Measurements from ENCODE around the gene RESF1. TPM values are rescaled to one million over a fixed set of nuclear protein-coding genes. Genes with fewer than 3 reads are reported as not detected.
"Not testable (repeated sequence)": the region's sequence is repeated elsewhere in the genome, so short reads cannot be mapped to it uniquely, and the experiment has no call there.

Gene RESF1, protein sequence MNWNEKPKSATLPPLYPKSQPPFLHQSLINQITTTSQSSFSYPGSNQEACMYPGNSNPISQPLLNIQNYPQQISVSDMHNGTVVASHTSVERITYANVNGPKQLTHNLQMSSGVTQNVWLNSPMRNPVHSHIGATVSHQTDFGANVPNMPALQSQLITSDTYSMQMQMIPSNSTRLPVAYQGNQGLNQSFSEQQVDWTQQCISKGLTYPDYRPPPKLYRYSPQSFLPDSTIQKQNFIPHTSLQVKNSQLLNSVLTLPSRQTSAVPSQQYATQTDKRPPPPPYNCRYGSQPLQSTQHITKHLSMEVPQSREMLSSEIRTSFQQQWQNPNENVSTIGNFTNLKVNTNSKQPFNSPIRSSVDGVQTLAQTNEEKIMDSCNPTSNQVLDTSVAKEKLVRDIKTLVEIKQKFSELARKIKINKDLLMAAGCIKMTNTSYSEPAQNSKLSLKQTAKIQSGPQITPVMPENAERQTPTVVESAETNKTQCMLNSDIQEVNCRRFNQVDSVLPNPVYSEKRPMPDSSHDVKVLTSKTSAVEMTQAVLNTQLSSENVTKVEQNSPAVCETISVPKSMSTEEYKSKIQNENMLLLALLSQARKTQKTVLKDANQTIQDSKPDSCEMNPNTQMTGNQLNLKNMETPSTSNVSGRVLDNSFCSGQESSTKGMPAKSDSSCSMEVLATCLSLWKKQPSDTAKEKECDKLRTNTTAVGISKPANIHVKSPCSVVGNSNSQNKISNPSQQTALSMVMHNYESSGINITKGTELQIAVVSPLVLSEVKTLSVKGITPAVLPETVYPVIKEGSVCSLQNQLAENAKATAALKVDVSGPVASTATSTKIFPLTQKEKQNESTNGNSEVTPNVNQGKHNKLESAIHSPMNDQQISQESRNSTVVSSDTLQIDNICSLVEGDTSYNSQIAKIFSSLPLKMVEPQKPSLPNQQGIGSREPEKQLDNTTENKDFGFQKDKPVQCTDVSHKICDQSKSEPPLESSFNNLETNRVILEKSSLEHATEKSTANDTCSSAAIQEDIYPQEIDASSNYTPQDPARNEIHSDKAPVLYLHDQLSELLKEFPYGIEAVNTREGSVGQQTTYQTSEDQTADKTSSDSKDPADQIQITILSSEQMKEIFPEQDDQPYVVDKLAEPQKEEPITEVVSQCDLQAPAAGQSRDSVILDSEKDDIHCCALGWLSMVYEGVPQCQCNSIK (N-terminal part only)
- total RNA-seq (2014; rRNA removed; shearing (Covaris generic)) = 23.6 and 29.8 TPM in 2 replicates

DNA sequence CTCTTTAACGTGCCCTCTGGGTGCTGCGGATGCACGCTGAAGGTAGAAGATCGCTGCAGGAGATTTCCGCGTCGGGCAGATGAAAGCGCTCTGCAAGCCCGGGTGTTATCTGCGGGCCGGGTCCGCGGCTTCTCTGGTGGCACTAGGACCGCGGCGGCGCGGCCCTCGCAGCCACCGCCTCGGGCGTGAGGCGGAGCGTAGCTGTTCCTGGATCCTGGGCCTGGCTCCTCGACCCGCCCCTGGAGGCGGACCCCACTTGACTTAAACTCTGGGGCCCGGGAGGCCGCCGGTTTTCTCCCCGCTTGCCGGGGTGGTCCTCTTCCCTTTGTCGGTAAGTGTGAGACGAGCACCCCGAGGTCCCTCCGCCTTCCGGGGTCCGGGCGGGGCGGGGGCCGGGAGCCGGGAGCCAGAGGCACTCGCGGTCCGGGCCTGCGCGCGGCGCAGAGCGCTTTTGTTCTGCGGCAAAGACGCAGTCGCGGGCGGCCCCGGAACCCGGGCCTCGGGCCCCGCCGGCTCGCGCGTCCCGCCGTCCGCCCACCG lies at the start of gene RESF1:
RESF1 (plus strand) TSS at position 255 of the 540 bp plus-strand sequence. CDS start 21,541 bp downstream, outside the sequence.
- peak; percentile 90 for DNase-seq (ENCODE audit: low read depth)

DNA sequence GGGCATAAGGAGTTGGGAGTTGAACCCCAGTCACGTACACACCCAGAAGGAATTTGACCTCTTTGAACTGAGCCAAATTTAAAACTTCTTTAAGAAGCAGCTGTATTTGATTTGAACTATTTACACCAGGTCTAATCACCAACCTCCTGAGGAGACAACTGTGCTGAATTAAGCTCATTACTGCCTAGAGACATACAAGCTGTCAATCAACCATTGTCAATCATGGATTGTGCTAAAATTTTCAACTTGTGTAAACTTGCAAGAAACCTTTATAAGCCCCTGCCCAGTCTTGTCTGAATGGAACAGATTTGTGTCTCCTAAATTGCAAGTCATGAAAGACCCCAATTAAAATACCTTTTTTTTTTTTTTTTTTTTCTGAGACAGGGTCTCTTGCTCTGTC lies 44.3 kb upstream of the RESF1 start:
- DNase-seq (ENCODE audit: low read depth) = no peak

- no peak for DNase-seq (ENCODE audit: low read depth)
Measured at GRCh38 chr12:31915446-31915845, 43.8 kb upstream of the RESF1 start.

- DNase-seq (ENCODE audit: low read depth) = peak; percentile 70
Measured at GRCh38 chr12:31922341-31923062, 36.7 kb upstream of the RESF1 start.

DNA sequence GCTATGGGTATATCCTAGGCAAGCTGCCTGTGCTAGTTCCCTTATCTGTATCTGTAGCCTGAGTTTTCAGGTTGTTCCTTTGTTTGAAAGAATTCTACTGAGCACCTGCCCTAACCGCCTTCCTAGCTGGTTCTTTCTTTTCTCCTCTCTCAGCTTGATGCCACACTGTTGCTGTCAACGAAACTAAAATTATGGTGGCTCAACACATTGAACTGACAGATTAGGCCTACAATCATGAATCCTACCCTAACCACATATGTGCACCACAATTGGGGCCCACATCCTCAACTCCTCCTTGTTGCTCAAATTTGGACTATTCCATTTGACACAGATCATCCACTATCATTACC lies 36.2 kb upstream of the RESF1 start:
- DNase-seq (ENCODE audit: low read depth) = no peak

- no peak for DNase-seq (ENCODE audit: low read depth)
Measured at GRCh38 chr12:31928246-31929026, 30.8 kb upstream of the RESF1 start.

- DNase-seq (ENCODE audit: low read depth) = no peak
Measured at GRCh38 chr12:31929027-31929526, 30.1 kb upstream of the RESF1 start.

DNA sequence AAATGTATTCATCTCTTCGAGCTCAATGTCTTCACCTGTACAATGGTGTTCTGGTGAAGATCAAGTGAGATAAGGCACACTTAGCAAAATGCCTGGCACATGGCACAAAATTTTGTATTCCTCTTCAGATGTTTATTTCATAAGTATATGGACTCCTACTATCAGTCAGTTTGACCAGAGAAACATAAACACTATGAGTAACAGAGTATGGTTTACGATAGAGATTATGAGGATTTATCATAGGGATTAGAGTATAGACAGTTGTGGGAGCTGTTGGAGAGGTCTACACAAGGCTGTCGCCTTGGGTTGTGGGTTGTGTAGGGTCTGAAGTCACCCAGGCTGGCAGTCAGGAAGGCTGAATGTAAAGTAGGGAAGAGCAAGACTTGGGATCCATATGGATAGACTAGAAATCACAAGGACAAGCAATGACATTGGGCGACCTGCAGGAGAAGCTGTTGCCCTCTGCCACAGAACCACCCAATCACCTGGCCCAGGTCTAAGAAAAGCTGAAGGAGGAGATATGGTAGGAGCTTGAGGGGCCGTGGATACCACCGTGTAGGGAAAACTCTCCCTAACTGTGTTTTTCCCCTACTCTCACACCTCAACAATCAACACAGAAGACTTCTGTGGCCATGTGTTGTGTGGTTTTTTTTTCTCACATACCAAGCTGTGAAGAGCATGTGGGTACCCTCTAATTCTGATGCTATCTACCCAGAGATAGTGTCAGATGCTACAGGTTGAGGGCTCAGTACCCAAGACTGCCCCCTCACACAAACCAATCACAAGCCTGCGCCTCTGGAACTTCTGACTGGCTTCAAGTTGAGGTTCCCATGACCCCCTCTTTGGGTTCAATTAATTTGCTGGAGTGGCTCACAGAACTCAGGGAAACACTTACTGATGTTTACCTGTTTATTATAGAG lies 27.2 kb upstream of the RESF1 start:
- DNase-seq (ENCODE audit: low read depth) = no peak

- no peak for DNase-seq (ENCODE audit: low read depth)
Measured at GRCh38 chr12:31944299-31944698, 14.9 kb upstream of the RESF1 start.

- no peak for DNase-seq (ENCODE audit: low read depth)
Measured at GRCh38 chr12:31947971-31948370, 11.2 kb upstream of the RESF1 start.

- DNase-seq (ENCODE audit: low read depth) = not testable (repeated sequence)
Measured at GRCh38 chr12:31948697-31949359, 10.4 kb upstream of the RESF1 start.

DNA sequence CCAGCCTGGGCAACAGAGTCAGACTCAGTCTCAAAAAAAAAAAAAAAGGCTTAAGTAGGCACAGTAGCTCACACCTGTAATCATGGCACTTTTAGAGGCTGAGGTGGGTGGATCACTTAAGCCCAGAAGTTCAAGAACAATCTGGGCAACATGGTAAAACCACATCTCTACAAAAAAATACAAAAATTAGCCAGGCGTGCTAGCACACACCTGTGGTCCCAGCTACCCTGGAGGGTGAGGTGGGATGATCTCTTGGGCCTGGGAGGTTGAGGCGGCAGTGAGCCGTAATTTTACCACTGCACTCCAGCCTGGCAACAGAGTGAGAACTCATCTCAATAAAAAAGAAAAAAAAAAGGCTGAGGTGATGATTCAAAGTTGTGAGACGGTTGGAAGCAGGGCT lies 9.1 kb upstream of the RESF1 start:
- no peak for DNase-seq (ENCODE audit: low read depth)

DNA sequence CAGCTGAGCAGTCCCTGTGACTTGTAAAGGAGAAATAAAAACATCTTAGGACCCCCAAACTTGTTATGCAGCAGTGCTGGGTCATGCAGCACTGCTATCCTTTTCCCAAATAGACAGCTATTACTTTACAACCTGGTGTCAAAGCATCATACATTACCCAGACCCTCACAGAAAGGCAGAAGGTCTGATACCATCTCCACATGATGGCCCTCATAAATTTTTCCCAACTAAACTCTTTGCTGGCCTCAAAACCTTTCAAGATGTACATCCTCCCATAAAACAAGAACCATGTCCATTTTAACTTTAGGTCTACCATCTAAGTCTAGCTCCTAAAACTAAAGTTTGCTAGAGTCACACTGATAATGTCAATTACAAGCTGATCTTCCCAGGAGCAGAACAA lies 8.7 kb upstream of the RESF1 start:
- no peak for DNase-seq (ENCODE audit: low read depth)

DNA sequence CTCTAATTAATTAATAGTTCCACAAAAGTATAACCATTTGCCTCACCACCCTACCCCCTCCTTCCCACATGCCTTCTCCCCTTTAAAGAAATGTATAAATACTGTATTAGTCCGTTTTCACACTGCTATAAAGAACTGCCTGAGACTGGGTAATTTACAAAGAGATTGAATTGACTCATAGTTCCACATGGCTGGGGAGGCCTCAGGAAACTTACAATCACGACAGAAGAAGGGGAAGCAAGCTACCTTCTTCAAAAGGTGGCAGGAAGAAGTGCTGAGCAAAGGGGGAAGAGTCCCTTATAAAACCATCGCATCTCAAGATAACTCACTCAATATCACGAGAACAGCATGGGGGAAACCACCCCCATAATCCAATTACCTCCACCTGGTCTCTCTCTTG lies 8.2 kb upstream of the RESF1 start:
- no peak for DNase-seq (ENCODE audit: low read depth)

DNA sequence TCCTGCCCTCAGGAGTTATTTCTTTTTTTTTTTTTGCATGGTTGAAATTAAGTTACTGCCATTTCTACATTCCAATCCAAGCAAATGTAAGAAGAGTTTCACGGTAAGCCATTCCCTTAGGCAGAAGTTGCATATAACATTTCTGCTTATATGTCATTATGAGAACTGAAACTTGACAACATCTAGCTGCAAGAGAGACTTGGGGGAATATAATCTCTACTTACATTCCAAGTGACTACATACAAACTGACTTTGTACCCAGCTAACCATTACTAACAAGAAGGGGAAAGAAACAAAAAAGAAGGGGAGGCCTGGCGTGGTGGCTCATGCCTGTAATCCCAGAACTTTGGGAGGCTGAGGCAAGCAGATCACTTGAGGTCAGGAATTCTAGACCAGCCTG lies 7.3 kb upstream of the RESF1 start:
- no peak for DNase-seq (ENCODE audit: low read depth)

GRCh38 chr12:31952418-31952817 lies 6.8 kb upstream of the RESF1 start:
- DNase-seq (ENCODE audit: low read depth) = no peak

DNA sequence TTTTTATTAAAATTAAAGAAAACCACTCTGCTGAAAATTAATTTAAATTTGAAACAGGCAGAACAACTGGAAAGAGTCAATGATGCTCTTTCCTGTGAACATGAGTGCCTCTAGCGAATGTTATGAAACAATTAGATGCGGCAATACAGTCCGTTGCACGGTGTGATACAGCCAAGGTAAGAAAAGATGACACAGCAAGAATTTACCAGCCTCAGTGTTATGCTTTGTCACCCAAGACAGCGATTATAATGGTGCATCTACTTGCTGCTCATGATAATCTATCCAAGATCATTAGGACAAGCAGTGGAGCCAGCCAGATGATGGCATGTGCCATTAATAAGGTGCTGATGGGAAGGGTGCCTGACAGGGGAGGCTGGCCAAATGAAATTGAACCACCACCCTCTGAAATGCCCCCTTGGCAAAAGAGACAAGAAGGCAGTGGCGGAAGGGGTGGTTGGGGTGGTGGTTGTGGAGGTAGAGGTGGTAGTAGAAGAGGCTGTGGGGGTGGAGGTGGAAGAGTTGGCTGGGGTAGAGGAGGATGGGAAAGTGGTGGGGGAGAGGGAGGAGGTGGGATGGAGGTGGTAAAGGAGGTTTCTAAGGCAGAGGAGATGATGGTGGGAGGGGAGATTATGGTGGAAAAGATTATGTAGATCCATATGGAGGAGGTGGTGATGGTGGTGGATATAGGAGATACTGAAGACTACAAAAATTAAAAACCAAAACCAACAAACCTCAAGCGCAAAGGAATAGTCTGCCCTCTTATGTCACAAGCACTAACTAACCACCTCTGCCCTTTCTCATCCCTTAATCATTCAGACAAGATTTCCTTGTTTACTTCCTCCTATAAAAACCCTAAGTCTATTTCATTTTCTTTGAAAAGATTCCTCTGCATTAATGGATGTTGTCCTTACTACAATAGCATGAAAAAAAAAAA lies 4.0 kb upstream of the RESF1 start:
- no peak for DNase-seq (ENCODE audit: low read depth)

Data from M059J (cell line).